Ishikawa (cell line): ENCODE data around the gene ZC3H12D.

ENCODE experiments used
- CEBPB ChIP-seq: IDR thresholded peaks from 2 replicates; pipeline ENCODE4 v1.6.1; 2012
- CREB1 ChIP-seq: IDR thresholded peaks from 2 replicates; pipeline ENCODE4 v1.6.1; 2012; ENCODE audit warnings: low read depth
- EP300 ChIP-seq: IDR thresholded peaks from 2 replicates; pipeline ENCODE4 v1.6.1; 2012; ENCODE audit warnings: borderline replicate concordance
- FOXM1 ChIP-seq: IDR thresholded peaks from 2 replicates; pipeline ENCODE4 v1.6.1; 2012; ENCODE audit warnings: low read depth, borderline replicate concordance
- MAX ChIP-seq: IDR thresholded peaks from 2 replicates; pipeline ENCODE4 v1.6.1; 2012
- REST ChIP-seq: IDR thresholded peaks from 2 replicates; pipeline ENCODE4 v1.6.1; 2012; ENCODE audit warnings: low read depth, mild to moderate bottlenecking
- TEAD4 ChIP-seq: IDR thresholded peaks from 2 replicates; pipeline ENCODE4 v1.6.1; 2012
- YY1 ChIP-seq: IDR thresholded peaks from 2 replicates; pipeline ENCODE4 v1.6.1; 2012; ENCODE audit warnings: low read depth
- ZBTB7A ChIP-seq: IDR thresholded peaks from 2 replicates; pipeline ENCODE4 v1.6.1; 2012; ENCODE audit warnings: low read depth

- TF ChIP-seq CEBPB (peak; percentile 67), ZBTB7A (0 out of 2 replicates have a peak, but pooled peaks have one; percentile 22), EP300 (peak; percentile 49; the same call in 1 of the 2 replicates), REST (no peak), MAX (0 out of 2 replicates have a peak, but pooled peaks have one; percentile 47), FOXM1 (no peak), TEAD4 (no peak), YY1 (no peak), CREB1 (no peak)
Observed at GRCh38 chr6:149452037-149452939, 32.5 kb downstream of the ZC3H12D start.
